Hematopoietic multipotent progenitor cell treated with erythropoietin and hydrocortisone succinate and interleukin-3 and kit ligand, for 8 days (in vitro differentiated cells): ENCODE results near the gene FERMT3.

Experiments
- DNase-seq: peaks from one replicate; pipeline ENCODE4 v3.0.0-alpha.2; 2015

Gene FERMT3

GRCh38 chr11:64251016-64251752 is 44.7 kb downstream of the FERMT3 start, which contains the start of gene PLCB3:
Gene PLCB3 (plus strand): TSS chr11:64251530. CDS start chr11:64251650, 120 bp downstream.
- DNase-seq, result peak; percentile 48

GRCh38 chr11:64251753-64252002 is 45.2 kb downstream of the FERMT3 start:
- no peak for DNase-seq

DNA sequence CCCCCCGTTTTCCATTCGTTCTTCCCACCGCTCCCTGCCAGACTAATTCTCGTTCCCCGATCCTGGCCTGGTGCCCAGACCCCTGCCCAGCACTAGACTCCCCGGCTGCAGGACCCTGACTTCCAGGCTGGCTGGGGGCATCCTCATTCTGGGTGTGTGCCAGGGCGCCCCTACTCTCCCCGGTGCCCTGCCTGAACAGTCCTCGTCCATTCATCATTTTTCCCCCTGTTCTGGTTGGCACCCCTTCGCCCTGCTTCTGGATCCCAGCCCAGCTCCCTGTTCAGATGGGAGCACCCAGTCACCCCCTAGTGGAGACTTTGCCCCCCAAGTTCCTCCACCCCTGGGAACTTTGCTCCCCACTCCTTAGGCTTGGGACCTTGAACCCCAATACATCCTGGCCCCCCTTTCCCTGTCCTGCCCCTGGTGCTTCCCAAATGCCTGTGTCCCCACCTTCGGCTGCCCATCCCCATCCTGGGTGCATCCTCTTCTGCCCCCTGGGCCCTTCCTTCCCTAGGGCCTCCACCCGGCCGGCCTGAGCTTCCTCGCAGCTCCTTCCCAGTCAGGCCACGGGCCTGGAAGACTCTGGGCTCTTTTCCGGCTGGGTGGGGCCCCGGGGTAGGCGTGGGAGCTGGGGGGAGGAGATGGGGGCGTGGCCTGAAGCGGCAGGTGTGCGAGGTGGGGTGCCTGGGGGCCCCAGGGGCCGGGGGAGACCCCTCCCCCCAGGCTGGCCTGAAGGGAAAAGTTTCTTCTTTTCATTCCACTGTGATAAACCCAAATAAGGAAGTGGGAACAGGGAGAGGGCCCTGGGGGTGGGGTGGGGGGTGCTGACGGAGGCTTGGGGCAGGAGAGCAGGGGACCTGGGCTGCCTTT is 45.7 kb downstream of the FERMT3 start:
- DNase-seq, result peak; percentile 55

GRCh38 chr11:64253043-64253442 is 46.5 kb downstream of the FERMT3 start:
- no peak for DNase-seq

- DNase-seq, result peak; percentile 67
Observed at GRCh38 chr11:64253481-64253880, 47.0 kb downstream of the FERMT3 start.

DNA sequence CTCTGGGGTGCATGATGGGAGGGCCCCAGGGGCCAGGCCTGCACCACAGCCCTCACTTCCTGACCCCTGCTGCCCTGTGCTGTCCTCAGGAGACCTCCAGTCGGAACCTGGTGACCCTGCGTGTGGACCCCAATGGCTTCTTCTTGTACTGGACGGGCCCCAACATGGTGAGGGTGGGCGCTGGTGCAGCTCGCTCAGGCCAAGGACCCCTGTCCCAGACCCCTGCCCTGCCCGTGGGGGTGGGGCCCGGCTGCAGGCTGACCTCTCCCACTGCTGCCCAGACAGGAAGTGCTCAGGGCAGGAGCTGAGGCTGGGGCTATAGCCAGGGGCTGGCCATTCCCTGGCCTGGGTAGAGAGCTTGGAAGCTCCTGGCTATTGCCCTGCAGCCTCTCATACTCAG is 47.8 kb downstream of the FERMT3 start:
- no peak for DNase-seq

DNA sequence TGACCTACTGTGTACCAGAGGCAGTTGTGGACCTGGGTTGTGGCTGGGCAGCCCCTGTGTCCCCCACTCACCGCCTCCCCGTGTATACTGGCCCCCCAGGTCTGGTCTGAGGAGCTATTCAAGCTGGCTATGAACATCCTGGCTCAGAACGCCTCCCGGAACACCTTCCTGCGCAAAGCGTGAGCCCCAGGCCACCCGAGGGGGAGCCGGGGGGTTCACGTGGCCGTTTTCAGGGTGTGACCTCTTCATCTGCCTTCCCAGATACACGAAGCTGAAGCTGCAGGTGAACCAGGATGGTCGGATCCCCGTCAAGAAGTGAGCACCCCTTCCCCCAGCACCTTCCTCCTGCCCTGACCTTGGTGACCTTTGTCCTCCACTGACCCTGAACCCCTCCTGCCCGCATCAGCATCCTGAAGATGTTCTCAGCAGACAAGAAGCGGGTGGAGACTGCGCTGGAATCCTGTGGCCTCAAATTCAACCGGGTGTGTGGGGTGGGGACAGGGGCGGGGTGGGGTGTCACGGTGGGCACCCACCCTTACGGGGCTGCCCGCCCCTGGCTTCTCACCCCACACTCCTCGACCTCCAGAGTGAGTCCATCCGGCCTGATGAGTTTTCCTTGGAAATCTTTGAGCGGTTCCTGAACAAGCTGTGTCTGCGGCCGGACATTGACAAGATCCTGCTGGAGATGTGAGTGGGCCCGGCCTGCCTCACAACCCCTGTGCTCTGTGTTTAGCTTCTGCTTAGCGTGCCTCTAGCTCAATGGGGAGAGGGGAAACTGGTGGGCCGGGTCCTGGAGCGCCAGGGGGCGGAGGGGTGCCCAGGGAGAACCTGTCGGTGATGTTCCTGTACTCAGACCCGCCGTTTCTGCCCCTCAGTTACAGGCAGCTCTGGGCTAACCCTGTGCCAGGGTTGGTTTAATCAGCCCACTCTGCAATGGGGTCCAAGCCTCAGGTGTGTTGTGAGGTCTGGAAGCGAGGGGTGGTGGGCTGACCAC is 48.9 kb downstream of the FERMT3 start:
- DNase-seq, result no peak

- DNase-seq, result no peak
Observed at GRCh38 chr11:64256300-64256699, 49.8 kb downstream of the FERMT3 start.

GRCh38 chr11:64258356-64258755 is 51.8 kb downstream of the FERMT3 start:
- no peak for DNase-seq

GRCh38 chr11:64258946-64259532 is 52.5 kb downstream of the FERMT3 start:
- DNase-seq, result no peak

DNA sequence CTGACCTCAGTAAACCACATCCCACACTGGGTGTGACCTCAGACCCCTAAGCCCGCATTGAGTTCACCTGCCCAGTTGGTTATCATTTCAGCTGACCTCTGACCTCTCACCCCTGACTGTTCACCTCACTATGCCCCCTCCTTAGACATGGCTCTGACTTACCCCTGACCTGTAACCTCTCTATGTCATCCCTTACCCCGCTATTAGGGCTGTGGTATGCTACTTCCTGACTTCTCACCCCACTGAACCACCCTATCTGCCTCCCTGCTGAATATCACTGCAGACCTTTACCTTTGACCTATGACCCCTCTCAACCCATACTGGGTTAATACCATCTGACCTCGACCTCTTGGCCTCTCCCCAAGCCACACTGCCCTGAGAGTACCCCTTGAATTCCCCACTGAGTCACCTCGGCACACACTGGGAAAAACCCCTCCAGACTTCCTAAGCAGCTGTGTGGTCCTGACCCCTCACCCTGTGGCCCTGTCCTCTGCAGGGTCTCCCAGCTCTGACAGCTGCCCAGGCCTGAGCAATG is 53.1 kb downstream of the FERMT3 start:
- DNase-seq, result no peak

- DNase-seq, result no peak
Observed at GRCh38 chr11:64260147-64260708, 53.7 kb downstream of the FERMT3 start.

DNA sequence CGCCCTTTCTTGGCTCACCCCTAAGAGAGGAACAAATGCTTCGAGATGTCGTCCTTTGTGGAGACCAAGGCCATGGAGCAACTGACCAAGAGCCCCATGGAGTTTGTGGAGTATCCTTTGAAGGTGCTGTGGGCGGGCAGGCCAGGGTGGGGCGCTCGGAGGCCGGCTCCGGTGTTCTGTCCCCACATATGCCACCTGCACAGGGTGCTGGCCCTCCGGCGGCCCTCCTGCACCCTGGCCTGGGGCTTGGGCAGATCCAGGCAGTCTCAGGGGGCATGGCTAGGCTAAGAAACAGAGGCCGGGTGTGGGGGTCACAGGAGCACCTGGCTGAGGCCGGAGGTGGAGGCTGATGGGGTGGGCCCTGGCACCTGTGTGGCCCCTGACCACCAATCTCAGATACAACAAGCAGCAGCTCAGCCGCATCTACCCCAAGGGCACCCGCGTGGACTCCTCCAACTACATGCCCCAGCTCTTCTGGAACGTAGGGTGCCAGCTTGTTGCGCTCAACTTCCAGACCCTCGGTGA is 55.1 kb downstream of the FERMT3 start:
- no peak for DNase-seq

DNA sequence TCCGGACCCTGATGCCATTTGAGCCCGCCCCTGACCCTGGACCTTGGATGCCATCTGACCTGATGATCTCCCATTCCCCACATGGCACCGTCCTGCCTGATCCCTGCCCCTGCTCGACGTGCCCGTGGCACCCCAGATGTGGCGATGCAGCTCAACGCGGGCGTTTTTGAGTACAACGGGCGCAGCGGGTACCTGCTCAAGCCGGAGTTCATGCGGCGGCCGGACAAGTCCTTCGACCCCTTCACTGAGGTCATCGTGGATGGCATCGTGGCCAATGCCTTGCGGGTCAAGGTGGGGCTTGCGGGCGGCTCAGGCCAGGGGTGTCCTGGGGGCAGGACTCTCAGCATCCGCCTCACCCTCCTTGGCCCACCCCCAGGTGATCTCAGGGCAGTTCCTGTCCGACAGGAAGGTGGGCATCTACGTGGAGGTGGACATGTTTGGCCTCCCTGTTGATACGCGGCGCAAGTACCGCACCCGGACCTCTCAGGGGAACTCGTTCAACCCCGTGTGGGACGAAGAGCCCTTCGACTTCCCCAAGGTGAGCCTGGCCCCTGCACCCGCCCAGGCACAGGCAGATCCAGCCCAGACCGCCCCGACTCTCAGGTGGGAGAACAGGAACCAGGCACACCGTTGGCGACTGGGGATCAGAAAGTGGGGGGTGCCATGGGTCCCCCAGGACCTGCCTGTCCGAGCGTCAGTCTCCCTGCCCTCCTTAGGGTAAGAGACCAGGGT is 55.9 kb downstream of the FERMT3 start:
- no peak for DNase-seq

DNA sequence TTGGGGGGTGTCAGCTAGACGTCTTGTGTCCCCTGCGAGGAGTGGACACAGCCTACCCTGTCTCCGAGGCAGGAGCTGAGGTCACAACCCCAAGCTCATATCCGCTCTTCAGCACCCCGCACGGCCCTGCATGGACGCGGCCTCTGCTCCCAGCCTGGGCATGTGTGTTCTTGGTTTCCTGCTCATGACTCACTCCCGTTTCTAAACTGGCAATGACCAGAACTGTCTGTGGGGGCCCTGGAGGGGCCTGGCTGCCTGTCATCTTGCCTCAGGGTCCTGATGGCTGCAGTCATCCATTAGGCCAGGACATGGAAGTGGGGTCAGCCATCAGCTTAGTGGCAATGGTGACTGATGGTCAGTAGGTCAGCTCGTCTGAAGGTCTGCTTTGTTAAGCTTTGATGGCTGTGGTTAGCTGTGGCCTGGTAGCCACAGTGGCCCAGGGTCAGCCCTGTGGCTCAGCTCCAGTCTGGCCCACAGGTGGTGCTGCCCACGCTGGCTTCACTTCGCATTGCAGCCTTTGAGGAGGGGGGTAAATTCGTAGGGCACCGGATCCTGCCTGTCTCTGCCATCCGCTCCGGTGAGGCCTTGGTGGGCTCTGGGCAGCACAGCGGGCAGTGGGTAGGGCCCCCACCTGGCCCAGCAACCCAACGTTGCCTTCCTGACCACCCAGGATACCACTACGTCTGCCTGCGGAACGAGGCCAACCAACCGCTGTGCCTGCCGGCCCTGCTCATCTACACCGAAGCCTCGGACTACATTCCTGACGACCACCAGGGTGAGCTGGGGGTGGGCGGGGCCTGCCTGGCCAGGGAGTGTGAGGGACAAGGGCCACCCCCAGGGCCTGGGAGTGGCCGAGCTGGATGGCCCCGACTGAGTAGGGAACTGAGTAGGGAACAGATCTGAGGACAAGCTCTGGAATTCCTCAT is 56.8 kb downstream of the FERMT3 start:
- DNase-seq, result no peak

GRCh38 chr11:64263947-64264317 is 57.4 kb downstream of the FERMT3 start:
- DNase-seq, result no peak

- no peak for DNase-seq
Observed at GRCh38 chr11:64264371-64264852, 57.9 kb downstream of the FERMT3 start.

GRCh38 chr11:64265176-64266160 is 58.9 kb downstream of the FERMT3 start:
- DNase-seq, result no peak

DNA sequence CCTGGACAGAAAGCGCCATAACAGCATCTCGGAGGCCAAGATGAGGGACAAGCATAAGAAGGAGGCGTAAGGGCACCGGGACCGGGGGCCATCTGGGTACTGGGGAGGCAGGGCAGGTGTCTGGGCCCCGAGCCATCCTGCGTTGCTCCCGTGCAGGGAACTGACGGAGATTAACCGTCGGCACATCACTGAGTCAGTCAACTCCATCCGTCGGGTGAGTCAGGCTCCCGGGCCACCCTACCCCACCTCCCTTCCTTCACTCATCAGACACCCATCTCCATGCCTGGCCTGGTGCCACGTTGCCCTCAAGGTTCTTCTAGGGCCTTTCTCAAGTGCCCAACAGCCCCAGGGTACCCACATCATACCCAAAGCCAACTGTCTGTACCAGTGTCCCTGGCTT is 59.8 kb downstream of the FERMT3 start:
- no peak for DNase-seq
